Measurements from ENCODE around the gene KCNAB1. TPM values are rescaled to one million over a fixed set of nuclear protein-coding genes. Genes with fewer than 3 reads are reported as not detected.
A peak's percentile ranks its signal among the peaks of the same experiment; 100 is the strongest.

KCNAB1 gene
- total RNA-seq, 1 donor from 2014 or later = 2.4 TPM

GRCh38 chr3:156413293-156413892 lies 293.0 kb downstream of the KCNAB1 start:
- ATAC-seq (peak; percentile 93), DNase-seq (no peak)
- intact Hi-C loops (cut with micrococcal nuclease) = no loop called here

- ATAC-seq (peak; percentile 11), DNase-seq (no peak)
- intact Hi-C loops (cut with micrococcal nuclease) = no loop called here
These were observed 296.6 kb downstream of the KCNAB1 start for GRCh38 chr3:156416846-156417558.

GRCh38 chr3:156417559-156418132 lies 297.3 kb downstream of the KCNAB1 start:
- intact Hi-C loops (cut with micrococcal nuclease) = no loop called here
- no peak for DNase-seq
- ATAC-seq = peak; percentile 72

- ATAC-seq = peak; percentile 13
- intact Hi-C loops (cut with micrococcal nuclease) = no loop called here
- DNase-seq = no peak
These were observed 298.1 kb downstream of the KCNAB1 start for GRCh38 chr3:156418428-156418827.

- no peak for DNase-seq
- ATAC-seq = no peak
- intact Hi-C loops (cut with micrococcal nuclease) = no loop called here
These were observed 301.2 kb downstream of the KCNAB1 start for GRCh38 chr3:156421534-156421933.

GRCh38 chr3:156424758-156425157 lies 304.4 kb downstream of the KCNAB1 start:
- ATAC-seq (no peak), DNase-seq (no peak)
- intact Hi-C loops (cut with micrococcal nuclease) = no loop called here

GRCh38 chr3:156425651-156426050 lies 305.3 kb downstream of the KCNAB1 start:
- intact Hi-C loops (cut with micrococcal nuclease) = no loop called here
- no peak for DNase-seq
- no peak for ATAC-seq

- intact Hi-C loops (cut with micrococcal nuclease) = no loop called here
- ATAC-seq = no peak
- DNase-seq = no peak
These were observed 308.7 kb downstream of the KCNAB1 start for GRCh38 chr3:156429125-156429524.

GRCh38 chr3:156431334-156432124 lies 311.2 kb downstream of the KCNAB1 start:
- DNase-seq (no peak), ATAC-seq (no peak)
- intact Hi-C loops (cut with micrococcal nuclease) = no loop called here

GRCh38 chr3:156432563-156432962 lies 312.2 kb downstream of the KCNAB1 start:
- ATAC-seq = no peak
- intact Hi-C loops (cut with micrococcal nuclease) = no loop called here
- DNase-seq = no peak

GRCh38 chr3:156433138-156433537 lies 312.8 kb downstream of the KCNAB1 start:
- intact Hi-C loops (cut with micrococcal nuclease) = no loop called here

GRCh38 chr3:156433910-156434309 lies 313.5 kb downstream of the KCNAB1 start:
- DNase-seq (no peak), ATAC-seq (no peak)
- intact Hi-C loops (cut with micrococcal nuclease) = no loop called here

More at GRCh38 chr3:156433138-156433537, 312.8 kb downstream of the KCNAB1 start:
- ATAC-seq (no peak), DNase-seq (no peak)

GRCh38 chr3:156434921-156435320 lies 314.5 kb downstream of the KCNAB1 start:
- no peak for ATAC-seq
- intact Hi-C loops (cut with micrococcal nuclease) = no loop called here
- no peak for DNase-seq

- no peak for ATAC-seq
- no peak for DNase-seq
- intact Hi-C loops (cut with micrococcal nuclease) = no loop called here
These were observed 322.7 kb downstream of the KCNAB1 start for GRCh38 chr3:156443079-156443478.

GRCh38 chr3:156445117-156446090 lies 325.0 kb downstream of the KCNAB1 start:
- DNase-seq (no peak), ATAC-seq (no peak)
- intact Hi-C loops (cut with micrococcal nuclease) = no loop called here

GRCh38 chr3:156448300-156448699 lies 327.9 kb downstream of the KCNAB1 start:
- no peak for ATAC-seq
- intact Hi-C loops (cut with micrococcal nuclease) = no loop called here
- DNase-seq = no peak

- ATAC-seq (peak; percentile 71), DNase-seq (no peak)
- intact Hi-C loops (cut with micrococcal nuclease) = loop anchor here (10.0 kb wide), 1 partner anchor 295 kb away; no protein-coding TSS in a partner anchor
These were observed 329.6 kb downstream of the KCNAB1 start for GRCh38 chr3:156449710-156450574.

- no peak for DNase-seq
- ATAC-seq = no peak
- intact Hi-C loops (cut with micrococcal nuclease) = loop anchor here (10.0 kb wide), 1 partner anchor 301 kb away; no protein-coding TSS in a partner anchor
These were observed 335.5 kb downstream of the KCNAB1 start for GRCh38 chr3:156455839-156456238.

Measured in left ventricle myocardium superior (tissue), 1 donor.